Adipocyte (in vitro differentiated cells): ENCODE measurements around the gene FAM114A1.

Experiments used
- DNase-seq: peaks from one replicate; pipeline ENCODE4 v3.0.0-alpha.2; 2015; ENCODE audit warnings: low read depth
- H3K27me3 ChIP-seq: replicated peaks from 2 replicates; pipeline ENCODE4 v1.7.0; 2013; ENCODE audit warnings: mild to moderate bottlenecking, low read length, moderate library complexity; ENCODE audit not compliant: control insufficient read depth, insufficient read depth
- H3K36me3 ChIP-seq: 2 replicates; pipeline ENCODE4 v1.7.0; 2013; ENCODE audit warnings: low read length, mild to moderate bottlenecking, moderate library complexity; ENCODE audit not compliant: control insufficient read depth, insufficient read depth, severe bottlenecking
- H3K4me1 ChIP-seq: 2 replicates; pipeline ENCODE4 v1.7.0; 2013; ENCODE audit warnings: mild to moderate bottlenecking, low read length, moderate library complexity; ENCODE audit not compliant: control insufficient read depth, insufficient read depth
- H3K4me3 ChIP-seq: 2 replicates; pipeline ENCODE4 v1.7.0; 2013; ENCODE audit warnings: mild to moderate bottlenecking, low read length, moderate library complexity
- H3K9ac ChIP-seq: 2 replicates; pipeline ENCODE4 v1.7.0; 2013; ENCODE audit warnings: mild to moderate bottlenecking, low read length, moderate library complexity
- H3K9me3 ChIP-seq: 2 replicates; pipeline ENCODE4 v1.7.0; 2013; ENCODE audit warnings: mild to moderate bottlenecking, low read length, moderate library complexity; ENCODE audit not compliant: control insufficient read depth

FAM114A1 gene

DNA sequence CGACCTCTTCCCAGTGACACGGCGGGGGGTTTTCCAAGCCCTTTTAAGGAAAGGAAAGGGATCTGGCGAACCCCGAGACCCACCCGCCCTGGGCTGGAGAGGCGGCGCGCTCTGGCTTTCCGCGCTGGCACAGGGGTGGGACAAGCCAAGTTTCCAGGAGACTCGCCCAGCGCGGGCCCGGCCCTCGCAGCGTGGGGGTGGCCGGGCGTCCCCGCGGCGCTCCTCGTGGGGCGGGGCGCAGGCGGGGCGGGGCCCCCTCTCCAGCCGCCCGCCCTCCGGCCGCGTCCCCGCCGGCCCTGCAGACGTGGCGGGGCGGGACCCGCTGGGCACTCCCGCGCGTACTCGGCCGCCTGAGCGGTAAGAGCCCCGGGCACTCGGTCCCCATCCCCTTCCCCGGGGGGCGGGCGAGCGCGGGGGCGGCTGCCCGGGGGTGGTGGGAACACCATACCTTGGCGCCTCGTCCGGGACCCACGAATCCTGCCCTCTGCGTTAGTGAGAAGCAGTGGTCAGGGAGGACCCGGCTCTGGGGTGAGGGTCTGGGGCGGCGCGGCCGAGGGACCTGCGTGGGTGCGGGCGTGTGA is at the start of gene FAM114A1:
Gene FAM114A1, plus strand, starts transcription at position 329 of the 581 bp plus-strand sequence. CDS start 10,273 bp downstream, outside the sequence.
- peak; percentile 95 for DNase-seq
- peaks cover 15% of the 10 kb centered on the region for H3K36me3 ChIP-seq
- H3K4me1 ChIP-seq, result peaks cover 44% of the 10 kb centered on the region
- peak within 1 kb of the TSS; percentile 97 for H3K9ac ChIP-seq
- no peaks in the 10 kb centered on the region for H3K27me3 ChIP-seq
- peak within 1 kb of the TSS; percentile 90 for H3K4me3 ChIP-seq
- H3K9me3 ChIP-seq, result no peaks in the 10 kb centered on the region

DNA sequence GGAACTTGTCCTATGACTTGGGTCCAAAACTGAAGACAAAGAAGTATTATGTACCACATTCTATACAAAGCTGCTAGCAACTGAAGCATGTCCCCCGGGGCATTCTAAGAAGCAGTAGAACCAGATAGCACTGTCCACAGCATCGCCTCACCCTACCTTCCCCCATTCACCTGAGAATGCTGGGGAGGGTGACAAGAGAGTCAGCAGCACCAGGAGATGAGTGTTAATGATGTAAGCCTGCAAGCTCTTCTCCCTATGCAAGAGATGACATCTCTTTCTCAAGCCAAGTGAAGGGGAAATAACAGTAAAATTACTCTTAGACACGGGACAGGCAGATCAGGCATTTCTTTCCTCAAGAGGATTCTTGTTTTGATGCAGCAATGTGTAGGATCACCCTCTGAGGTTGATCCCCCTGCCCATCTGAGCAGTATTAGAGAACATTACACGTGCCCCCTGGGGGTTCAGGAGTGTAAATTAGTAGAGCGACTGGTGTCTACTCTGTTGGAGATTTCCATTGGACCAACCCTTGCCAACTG is 49.1 kb upstream of the FAM114A1 start:
- Histone ChIP-seq H3K4me1 (peaks cover 7% of the 10 kb centered on the region), H3K27me3 (no peaks in the 10 kb centered on the region), H3K36me3 (no peaks in the 10 kb centered on the region), H3K9me3 (no peaks in the 10 kb centered on the region), H3K4me3 (no peak overlapping the region), H3K9ac (no peak overlapping the region)
- no peak for DNase-seq

DNA sequence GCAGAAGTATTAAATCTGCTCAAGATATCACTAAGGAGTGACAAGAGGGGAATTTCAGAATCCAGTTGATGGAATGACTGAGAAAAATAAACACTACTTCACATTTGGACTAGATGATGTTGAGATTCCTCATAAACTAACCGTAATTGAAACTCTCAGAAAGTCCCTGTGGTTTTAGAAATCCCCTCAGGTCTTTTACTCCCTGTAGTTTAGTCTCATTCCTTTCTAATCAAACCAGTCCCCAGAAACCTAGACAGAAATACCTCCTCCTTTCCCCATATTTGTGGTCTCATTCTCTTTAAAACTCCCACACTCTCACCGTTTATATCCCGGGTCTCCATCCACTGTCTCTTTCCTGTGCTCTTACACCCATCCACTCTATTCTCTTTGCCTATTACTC is 48.0 kb upstream of the FAM114A1 start:
- peaks cover 7% of the 10 kb centered on the region for H3K4me1 ChIP-seq
- peak; percentile 61 for DNase-seq
- no peak overlapping the region for H3K9ac ChIP-seq
- no peaks in the 10 kb centered on the region for H3K36me3 ChIP-seq
- H3K4me3 ChIP-seq, result no peak overlapping the region
- H3K27me3 ChIP-seq, result no peaks in the 10 kb centered on the region
- no peaks in the 10 kb centered on the region for H3K9me3 ChIP-seq

DNA sequence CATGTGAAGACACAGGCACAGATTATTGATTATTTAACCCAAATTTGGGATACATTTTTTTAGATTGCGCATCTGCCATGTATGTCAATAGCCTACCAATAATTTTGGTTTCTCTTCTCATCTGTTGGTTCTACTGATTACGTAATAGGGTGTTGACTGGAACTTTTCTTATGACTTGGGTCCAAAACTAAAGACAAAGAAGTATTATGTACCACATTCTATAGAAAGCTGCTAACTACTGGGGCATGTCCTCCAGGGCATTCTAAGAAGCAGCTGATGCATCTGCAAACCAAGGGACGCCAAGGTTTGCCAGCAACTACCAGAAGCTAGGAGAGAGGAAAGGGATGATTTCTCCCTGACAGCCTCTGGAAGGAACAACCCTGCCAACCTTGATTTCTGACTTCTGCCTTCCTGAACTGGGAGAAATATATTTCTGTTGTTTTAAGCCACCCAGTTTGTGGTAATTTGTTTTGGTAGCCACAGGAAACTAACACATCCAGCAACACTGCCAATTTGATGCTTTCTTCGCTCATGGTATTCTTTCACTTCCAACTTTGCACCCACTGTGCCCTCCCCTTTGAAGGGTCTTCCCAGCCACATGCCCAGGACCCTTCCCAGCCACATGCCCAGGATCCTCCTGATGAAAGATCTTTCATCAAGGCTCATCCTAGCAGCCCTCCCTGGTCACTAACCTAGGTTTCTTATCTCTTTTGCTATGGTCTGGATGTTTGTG is 47.1 kb upstream of the FAM114A1 start:
- H3K4me1 ChIP-seq, result peaks cover 7% of the 10 kb centered on the region
- peak; percentile 14 for DNase-seq
- H3K36me3 ChIP-seq, result no peaks in the 10 kb centered on the region
- no peaks in the 10 kb centered on the region for H3K27me3 ChIP-seq
- no peaks in the 10 kb centered on the region for H3K9me3 ChIP-seq
- no peak overlapping the region for H3K9ac ChIP-seq
- no peak overlapping the region for H3K4me3 ChIP-seq

DNA sequence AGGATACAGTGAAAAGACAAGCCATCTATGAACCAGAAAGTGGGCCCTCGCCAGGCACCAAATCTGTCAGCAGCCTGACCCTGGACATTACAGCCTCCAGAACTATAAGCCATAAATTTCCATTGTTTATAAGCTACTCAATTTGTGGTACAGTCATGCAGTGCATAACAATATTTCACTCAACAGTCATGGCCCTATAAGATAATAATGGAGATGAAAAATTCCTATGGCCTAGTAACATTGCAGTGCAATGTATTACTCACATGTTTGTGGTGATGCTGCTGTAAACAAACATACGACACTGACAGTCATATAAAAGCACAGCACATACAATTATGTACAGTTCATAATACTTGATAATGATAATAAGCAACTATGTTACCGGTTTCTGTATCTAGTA is 45.9 kb upstream of the FAM114A1 start:
- H3K9me3 ChIP-seq, result no peaks in the 10 kb centered on the region
- no peak overlapping the region for H3K9ac ChIP-seq
- no peak overlapping the region for H3K4me3 ChIP-seq
- H3K36me3 ChIP-seq, result no peaks in the 10 kb centered on the region
- H3K4me1 ChIP-seq, result no peaks in the 10 kb centered on the region
- DNase-seq, result no peak
- H3K27me3 ChIP-seq, result no peaks in the 10 kb centered on the region

DNA sequence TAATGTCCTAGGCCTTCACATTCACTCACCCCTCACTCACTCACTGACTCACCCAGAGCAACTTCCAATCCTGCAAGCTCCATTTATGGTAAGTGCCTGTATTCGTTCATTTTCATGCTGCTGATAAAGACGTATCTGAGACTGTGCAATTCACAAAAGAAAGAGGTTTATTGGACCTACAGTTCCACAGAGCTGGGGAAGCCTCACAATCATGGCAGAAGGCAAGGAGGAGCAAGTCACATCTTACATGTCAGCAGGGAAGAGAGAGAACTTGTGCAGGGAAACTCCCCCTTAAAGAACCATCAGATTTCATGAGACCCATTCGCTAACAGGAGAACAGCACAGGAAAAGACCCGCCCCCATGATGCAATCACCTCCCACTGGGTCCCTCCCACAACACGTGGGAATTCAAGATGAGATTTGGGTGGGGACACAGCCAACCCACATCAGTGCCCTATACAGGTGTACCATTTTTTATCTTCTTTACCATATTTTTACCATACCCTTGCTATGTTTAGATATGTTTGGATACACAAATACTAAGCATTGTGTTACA is 44.8 kb upstream of the FAM114A1 start:
- Histone ChIP-seq H3K9me3 (no peaks in the 10 kb centered on the region), H3K4me1 (no peaks in the 10 kb centered on the region), H3K36me3 (no peaks in the 10 kb centered on the region), H3K9ac (no peak overlapping the region), H3K4me3 (no peak overlapping the region), H3K27me3 (no peaks in the 10 kb centered on the region)
- DNase-seq, result no peak

DNA sequence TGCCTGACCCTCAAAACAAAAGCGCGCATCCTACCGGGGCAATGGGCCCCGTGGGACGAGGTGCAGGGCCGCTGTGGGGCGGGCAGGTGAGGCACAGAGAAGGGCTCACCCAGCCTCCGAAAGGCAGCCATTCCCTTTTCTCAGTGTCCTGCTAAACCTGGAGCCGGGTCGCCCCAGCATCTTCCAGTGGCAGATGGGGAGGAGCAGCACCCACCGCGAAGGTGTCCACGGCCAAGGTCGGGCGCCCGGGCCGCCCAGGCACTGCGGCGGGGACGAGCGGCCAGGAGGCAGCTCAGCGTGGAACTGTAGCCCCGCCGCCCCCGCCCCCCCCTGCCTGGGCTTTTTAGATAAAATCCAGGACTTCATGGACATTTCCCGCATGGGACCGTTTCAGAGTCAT is 43.8 kb upstream of the FAM114A1 start:
- H3K4me3 ChIP-seq, result no peak overlapping the region

DNA sequence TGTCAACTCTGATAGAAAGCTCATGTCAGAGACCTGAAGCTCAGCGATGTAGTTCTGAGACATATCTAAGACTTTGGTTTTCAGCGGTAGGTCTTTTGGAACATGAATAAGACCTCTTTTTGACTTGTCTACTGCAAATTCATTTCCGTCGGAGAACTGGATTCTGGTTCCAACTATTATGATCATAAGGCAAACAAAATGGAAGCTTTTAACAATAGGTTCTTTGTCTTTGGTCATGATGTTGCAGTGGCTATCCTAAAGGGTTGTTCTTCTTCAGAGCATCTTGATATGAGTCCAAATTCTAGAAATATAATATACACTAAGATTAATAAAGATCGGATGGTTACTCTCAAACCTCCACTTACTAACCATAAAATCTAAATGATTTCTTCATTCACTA is 38.4 kb upstream of the FAM114A1 start:
- Histone ChIP-seq H3K27me3 (no peaks in the 10 kb centered on the region), H3K4me3 (no peak overlapping the region), H3K9me3 (peaks cover under 1% of the 10 kb centered on the region), H3K4me1 (no peaks in the 10 kb centered on the region), H3K9ac (no peak overlapping the region), H3K36me3 (no peaks in the 10 kb centered on the region)
- no peak for DNase-seq

More for the DNA sequence above, 43.8 kb upstream of the FAM114A1 start:
- Histone ChIP-seq H3K4me1 (no peaks in the 10 kb centered on the region), H3K27me3 (no peaks in the 10 kb centered on the region), H3K36me3 (no peaks in the 10 kb centered on the region), H3K9me3 (no peaks in the 10 kb centered on the region), H3K9ac (no peak overlapping the region)
- no peak for DNase-seq

DNA sequence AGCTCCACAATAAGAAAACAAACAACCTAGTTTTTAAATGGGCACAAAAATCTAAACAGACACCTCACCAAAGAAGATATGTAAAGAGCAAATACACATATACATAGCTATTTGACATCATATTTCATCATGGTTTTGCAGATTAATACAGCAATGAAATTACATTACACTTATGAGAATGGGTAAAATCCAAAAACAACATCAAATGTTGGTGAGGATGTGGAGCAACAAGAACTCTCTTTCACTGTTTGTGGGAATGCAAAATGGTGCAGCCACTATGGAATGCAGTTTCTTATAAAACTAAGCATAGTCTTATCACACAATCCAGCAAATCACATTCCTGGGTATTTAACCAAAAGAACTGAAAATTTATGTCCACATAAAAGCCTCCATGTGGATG is 36.0 kb upstream of the FAM114A1 start:
- Histone ChIP-seq H3K9me3 (peaks cover 10% of the 10 kb centered on the region), H3K36me3 (no peaks in the 10 kb centered on the region), H3K4me3 (no peak overlapping the region), H3K27me3 (no peaks in the 10 kb centered on the region), H3K4me1 (no peaks in the 10 kb centered on the region), H3K9ac (no peak overlapping the region)
- DNase-seq, result peak; percentile 54

DNA sequence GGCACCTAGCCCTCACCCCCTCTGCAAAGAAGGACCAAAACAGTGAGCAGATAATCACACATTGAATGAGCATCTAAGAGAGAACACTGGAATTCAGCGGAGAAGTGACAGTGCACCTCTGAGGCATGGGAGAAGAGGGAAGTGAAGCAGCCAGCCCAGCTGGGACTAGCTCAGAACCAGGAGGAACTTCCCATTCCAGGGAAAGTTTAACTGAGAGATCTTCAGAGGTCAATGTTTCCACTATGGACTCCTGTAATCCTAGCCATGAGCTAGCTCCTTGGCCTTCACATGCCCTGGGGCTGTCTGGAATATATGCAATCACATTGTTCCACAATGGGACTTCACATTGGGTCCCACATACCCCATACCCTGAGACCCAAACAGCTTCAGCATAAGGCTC is 35.4 kb upstream of the FAM114A1 start:
- H3K4me1 ChIP-seq, result no peaks in the 10 kb centered on the region

DNA sequence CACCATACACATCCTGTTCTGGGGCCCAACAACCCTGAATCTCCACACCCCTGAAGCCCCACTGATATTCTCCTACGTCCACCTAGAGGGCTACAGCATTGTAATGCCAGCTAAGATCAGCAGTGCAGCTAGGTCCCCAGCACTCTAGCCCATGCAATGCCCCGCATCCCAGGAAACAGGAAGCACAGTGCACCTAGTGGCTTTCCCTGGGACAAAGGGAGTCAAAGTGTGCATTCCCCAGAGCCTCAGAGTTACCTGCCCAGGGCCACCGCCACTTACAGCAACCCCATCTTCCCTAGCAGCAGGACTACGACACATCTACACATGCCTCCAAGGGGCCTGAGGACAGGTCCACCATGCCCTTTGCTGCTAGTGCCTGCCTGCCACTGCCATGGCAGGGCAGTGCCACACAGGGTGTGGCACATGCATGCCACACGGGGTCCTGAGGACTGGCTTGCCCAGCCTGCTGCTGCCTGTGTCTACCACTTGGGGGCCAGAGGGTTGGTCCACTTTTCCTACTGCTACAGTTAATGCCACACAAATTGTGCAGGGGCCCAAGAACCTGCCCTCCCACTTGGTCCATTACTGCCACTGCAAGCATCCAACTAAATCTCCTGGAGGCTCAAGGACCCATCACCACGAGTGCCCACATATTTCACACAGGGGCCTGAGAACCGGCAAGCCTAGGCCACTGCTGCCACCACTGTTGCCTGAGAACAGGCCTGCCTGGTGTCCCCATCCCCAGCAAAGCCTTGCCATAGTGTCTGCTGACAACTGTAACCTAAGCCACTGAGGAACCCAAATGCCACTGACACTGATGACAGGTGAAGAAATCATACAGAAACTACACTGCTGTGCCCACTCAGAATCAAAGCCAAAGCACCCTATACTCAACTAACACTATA is 34.7 kb upstream of the FAM114A1 start:
- Histone ChIP-seq H3K4me1 (no peaks in the 10 kb centered on the region), H3K9ac (no peak overlapping the region), H3K27me3 (no peaks in the 10 kb centered on the region), H3K36me3 (no peaks in the 10 kb centered on the region), H3K9me3 (peaks cover 12% of the 10 kb centered on the region), H3K4me3 (no peak overlapping the region)
- DNase-seq, result no peak

More for the DNA sequence above, 35.4 kb upstream of the FAM114A1 start:
- Histone ChIP-seq H3K4me3 (no peak overlapping the region), H3K27me3 (no peaks in the 10 kb centered on the region), H3K9ac (no peak overlapping the region), H3K9me3 (peaks cover 12% of the 10 kb centered on the region), H3K36me3 (no peaks in the 10 kb centered on the region)
- DNase-seq, result no peak
